Activated CD4-positive, alpha-beta T cell treated with anti-CD3 and anti-CD28 coated beads for 1 hour (primary cell): ENCODE measurements around the gene CABP4.
"Not testable (repeated sequence)": the region's sequence is repeated elsewhere in the genome, so short reads cannot be mapped to it uniquely, and the experiment has no call there.

Source experiments
- DNase-seq: peaks from one replicate; pipeline ENCODE4 v3.0.0-alpha.2; 2020

The CABP4 gene

GRCh38 chr11:67419325-67420049 is 35.7 kb upstream of the CABP4 start:
- DNase-seq: no peak

GRCh38 chr11:67420147-67420645 is 35.0 kb upstream of the CABP4 start:
- no peak for DNase-seq

GRCh38 chr11:67420646-67421429 is 34.3 kb upstream of the CABP4 start:
- peak; percentile 99 for DNase-seq

DNA sequence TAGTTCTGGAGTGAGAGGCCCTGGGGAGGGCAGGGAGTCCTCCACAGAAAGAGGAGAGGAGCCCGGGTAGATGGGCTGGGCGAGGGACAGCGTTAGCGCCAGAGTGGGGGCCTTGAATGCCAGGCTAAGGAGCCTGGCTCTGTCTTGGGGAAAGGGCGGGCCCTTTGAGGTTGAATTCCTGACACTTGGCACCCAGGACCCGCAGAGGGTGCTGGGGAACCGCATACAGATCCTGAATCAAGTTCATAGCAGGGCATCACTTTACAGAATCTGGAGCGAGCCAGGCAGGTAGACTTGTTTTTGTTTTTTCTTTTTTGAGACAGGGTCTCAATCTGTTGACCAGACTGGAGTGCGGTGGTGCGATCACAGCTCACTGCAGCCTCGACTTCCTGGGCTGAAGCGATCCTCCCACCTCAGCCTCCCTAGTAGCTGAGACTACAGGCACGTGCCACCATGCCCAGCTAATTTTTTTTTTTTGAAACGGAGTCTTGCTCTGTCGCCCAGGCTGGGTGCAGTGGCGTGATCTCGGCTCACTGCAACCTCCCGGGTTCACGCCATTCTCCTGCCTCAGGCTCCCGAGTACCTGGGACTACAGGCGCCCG is 33.6 kb upstream of the CABP4 start:
- DNase-seq: no peak

GRCh38 chr11:67422891-67423290 is 32.3 kb upstream of the CABP4 start:
- no peak for DNase-seq

GRCh38 chr11:67423466-67423865 is 31.7 kb upstream of the CABP4 start:
- DNase-seq: no peak

DNA sequence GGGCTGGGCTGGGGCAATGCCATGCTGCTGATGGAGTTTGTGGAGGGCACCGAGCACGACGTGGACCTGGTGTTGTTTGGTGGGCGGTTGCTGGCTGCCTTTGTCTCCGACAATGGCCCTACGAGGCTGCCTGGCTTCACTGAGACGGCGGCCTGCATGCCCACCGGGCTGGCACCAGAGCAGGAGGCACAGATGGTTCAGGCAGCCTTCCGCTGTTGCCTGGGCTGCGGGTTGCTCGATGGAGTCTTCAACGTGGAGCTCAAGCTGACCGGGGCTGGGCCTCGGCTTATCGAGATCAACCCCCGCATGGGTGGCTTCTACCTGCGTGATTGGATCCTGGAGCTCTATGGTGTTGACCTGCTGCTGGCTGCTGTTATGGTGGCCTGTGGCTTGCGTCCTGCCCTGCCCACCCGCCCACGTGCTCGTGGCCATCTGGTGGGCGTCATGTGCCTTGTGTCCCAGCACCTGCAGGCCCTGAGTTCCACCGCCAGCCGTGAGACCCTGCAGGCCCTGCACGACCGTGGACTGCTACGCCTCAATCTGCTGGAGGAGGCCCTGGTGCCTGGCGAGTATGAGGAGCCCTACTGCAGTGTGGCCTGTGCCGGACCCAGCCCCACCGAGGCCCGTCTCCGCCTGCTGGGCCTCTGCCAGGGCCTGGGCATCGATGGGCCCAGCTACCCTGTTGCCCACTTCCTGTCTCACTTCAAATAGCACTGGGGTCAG is 31.1 kb upstream of the CABP4 start:
- DNase-seq: no peak

DNA sequence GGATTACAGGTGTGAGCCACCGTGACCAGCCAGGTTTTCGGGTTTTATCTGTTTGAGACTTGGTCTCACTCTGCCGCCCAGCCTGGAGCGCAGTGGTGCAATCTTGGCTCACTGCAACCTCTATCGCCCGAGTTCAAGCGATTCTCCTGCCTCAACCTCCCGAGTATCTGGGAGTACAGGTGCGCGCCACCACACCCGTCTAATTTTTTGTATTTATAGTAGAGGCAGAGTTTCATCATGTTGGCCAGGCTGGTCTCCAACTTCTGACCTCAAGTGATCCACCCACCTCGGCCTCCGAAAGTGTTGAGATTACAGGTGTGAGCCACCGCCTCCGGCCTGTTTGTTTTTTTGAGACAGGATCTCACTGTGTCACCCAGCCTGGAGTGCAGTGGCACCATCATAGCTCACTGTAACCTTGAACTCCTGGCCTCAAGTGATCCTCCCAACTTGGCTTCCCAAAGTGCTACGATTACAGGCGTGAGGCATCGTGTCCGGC is 27.7 kb upstream of the CABP4 start:
- not testable (repeated sequence) for DNase-seq

GRCh38 chr11:67428052-67429001 is 26.8 kb upstream of the CABP4 start, which contains the start of gene RPS6KB2:
TSS of gene RPS6KB2 (plus strand) at chr11:67428494. CDS start at chr11:67428546, 52 bp downstream.
- DNase-seq: peak; percentile 99

- DNase-seq: no peak
Measured at GRCh38 chr11:67429038-67429668, 26.0 kb upstream of the CABP4 start.

GRCh38 chr11:67429722-67430121 is 25.4 kb upstream of the CABP4 start:
- no peak for DNase-seq

GRCh38 chr11:67431346-67432249 is 23.6 kb upstream of the CABP4 start:
- DNase-seq: no peak

GRCh38 chr11:67432655-67433349 is 22.4 kb upstream of the CABP4 start:
- DNase-seq: no peak

- no peak for DNase-seq
Measured at GRCh38 chr11:67433536-67434394, 21.4 kb upstream of the CABP4 start.

GRCh38 chr11:67434395-67434881 is 20.7 kb upstream of the CABP4 start:
- DNase-seq: no peak

GRCh38 chr11:67435031-67435726 is 20.0 kb upstream of the CABP4 start:
- DNase-seq: no peak

GRCh38 chr11:67435727-67436458 is 19.3 kb upstream of the CABP4 start:
- no peak for DNase-seq
